Kasumi-1 (cell line): ENCODE results near the gene CIB2.

Source experiments
- DNase-seq, 2 experiments: peaks; one replicate each; lab custom pipeline; 2025; lab: John Stamatoyannopoulos, UW

Gene CIB2

DNA sequence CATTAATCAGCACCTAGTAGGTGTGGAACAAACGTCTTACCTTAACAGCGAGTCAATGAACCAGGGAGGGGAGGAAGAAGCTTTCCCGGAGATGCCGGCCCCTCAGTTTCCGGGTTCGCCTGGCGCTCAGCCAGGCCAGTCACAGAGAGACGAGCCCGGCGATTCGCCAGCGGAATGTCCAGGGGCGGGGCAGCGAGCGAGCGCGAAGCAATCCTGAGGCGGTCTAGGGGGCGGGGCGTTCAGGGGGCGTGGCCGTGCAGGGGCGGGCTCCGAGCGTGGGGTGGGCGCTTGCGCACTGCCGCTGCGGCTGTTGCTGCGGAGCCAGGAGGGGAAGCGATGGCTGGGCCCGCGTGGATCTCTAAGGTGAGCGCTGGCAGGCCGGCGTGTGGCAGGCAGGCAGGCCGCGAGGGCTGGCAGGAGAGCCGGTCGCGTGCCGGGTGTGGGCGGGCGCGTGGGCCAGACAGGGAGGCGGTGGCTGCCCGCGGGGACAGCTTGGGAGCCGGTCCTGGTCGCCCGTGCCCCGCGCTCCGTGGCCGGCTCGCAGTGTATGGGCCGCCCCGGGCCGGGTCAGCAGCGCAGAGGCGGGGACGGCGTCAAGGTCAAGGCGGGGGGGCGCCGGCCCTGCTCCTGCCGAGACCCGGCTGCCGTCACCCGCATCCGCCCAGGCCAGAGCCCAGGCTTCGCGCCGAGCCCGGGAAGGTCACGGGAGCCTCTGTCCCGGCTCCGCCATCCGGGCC lies 18.0 kb upstream of the CIB2 start, which contains the start of gene IDH3A:
TSS of gene IDH3A (plus strand) at position 295 of the 737 bp plus-strand sequence. CDS start at position 337, 42 bp downstream.
- peak; percentile 93 to 95 for DNase-seq

GRCh38 chr15:78148392-78149067 lies 17.3 kb upstream of the CIB2 start:
- no peak for DNase-seq

DNA sequence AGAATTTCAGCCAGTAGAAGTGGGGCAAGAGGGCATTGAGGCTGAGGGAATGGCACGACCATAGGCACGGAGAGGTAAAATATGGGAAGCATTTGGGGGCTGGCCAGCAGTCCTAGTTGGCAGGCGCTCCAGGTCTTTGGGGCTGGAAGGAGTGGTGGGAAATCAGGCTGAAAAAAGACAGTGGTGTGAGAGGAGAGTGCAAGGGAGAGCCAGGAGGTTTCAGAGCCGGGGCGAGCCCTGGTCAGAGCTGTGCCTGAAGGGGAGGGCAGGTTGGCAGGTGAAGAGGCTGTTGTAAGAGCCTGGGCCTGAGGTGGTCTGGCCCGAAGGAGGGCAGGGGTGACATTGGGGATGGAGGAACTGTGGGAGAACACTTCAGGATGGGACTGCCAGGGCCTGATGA lies 16.3 kb upstream of the CIB2 start:
- DNase-seq, result no peak

GRCh38 chr15:78146425-78147154 lies 15.3 kb upstream of the CIB2 start:
- no peak for DNase-seq

GRCh38 chr15:78142332-78142731 lies 11.1 kb upstream of the CIB2 start:
- DNase-seq, result no peak

DNA sequence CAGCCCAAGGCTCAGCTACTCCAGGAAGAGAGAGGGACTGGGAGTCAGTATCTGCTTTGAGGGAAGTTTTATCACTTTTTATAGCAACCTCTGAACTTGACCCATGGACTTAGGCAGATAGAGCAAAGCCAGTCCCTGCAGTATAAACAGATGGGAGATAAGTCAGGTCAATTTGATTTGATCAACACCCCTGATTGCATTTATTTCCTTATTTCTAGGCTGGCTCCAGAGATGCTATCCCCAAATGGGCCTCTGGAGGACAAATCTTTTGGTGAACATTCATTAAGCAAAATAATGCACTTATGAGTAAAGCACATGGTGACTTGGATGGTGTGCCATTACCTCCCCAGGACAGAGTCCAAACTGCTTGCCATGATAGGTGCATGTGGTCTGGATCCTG lies 9.0 kb upstream of the CIB2 start:
- peak in 1 of 2 experiments; percentile 4 for DNase-seq

DNA sequence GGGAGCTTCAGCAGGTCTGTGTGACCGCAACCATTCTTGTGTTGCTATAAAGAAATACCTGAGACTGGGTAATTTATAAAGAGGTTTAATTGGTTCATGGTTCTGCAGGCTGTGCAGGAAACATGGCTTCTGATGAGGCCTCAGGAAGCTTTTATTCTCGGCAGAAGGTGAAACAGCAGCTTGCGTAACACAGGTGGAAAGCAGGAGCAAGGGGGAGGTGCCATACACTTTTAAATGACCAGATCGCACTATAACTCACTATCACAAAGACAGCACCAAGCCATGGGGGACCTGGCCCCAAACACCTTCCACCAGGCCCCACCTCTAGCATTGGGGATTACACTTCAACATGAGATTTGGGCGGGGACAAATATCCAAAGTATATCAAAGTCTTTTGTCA lies 8.3 kb upstream of the CIB2 start:
- no peak for DNase-seq

GRCh38 chr15:78133801-78134200 lies 2.6 kb upstream of the CIB2 start:
- DNase-seq, result no peak

GRCh38 chr15:78130466-78131294 lies 565 bp downstream of the CIB2 start:
- no peak for DNase-seq

GRCh38 chr15:78129751-78130287 lies 1.4 kb downstream of the CIB2 start:
- no peak for DNase-seq

GRCh38 chr15:78129077-78129750 lies 2.0 kb downstream of the CIB2 start:
- DNase-seq, result no peak

DNA sequence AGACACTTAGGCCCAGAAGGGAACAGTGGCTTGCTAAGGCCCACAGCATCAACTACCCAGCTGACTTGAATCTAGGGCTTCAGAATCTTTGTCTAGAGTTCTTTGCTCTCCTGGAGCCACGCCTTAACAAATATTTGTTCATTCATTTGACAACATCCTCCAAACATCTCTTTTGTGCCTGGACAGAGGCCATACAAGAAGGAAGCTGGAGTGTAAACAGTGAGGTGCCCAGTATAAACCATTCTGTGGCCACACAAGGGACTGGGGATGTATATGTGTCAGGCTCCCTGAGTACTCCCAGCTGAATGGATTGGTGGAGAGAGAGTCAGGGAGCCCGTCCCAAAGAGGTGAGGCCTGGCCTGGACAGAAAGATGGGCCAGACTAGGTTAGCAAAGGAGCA lies 3.4 kb downstream of the CIB2 start:
- DNase-seq, result no peak

- DNase-seq, result no peak
Measured at GRCh38 chr15:78125267-78125666, 6.0 kb downstream of the CIB2 start.

- DNase-seq, result no peak
Measured at GRCh38 chr15:78120523-78120922, 10.7 kb downstream of the CIB2 start.

DNA sequence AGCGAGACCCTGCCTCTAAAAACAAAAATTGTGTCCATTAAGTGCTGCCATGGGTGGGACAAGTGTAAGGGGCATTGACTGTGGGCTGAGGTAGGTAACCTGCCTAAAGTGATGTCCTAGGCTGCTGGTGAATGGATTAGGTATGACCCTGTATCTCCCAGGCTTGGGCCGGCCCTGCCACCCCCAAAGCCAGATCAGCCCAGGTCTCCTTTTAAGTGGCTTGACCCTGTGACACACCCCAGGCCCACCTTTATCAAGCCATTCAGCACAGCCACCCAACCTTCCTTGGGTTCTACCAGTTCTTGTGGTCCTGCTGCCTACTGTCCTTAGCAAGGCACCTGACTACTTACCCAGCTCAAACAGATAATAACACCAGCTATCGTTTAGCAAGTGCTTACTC lies 18.7 kb downstream of the CIB2 start:
- DNase-seq, result no peak

DNA sequence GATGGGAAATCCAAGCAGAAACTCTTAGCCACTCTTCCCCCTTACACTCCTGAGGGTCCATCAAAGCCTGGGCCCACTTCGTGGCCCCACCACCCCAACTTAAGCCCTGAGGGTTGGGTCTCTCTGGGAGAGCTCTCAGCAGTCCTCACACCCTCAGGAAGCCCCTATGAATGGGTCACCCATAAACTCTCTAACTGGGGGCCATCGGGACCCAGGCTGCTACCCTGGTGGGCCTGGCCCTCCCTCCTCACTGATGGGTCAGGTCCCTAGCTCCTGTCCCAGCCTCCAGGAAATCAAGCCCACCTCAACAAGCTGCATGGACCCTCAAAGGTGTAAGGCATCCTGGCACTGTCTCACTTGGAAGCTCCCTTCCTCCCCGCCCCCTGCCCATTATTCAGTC lies 19.5 kb downstream of the CIB2 start:
- DNase-seq, result no peak

- DNase-seq, result no peak
Measured at GRCh38 chr15:78110916-78111475, 20.2 kb downstream of the CIB2 start.

DNA sequence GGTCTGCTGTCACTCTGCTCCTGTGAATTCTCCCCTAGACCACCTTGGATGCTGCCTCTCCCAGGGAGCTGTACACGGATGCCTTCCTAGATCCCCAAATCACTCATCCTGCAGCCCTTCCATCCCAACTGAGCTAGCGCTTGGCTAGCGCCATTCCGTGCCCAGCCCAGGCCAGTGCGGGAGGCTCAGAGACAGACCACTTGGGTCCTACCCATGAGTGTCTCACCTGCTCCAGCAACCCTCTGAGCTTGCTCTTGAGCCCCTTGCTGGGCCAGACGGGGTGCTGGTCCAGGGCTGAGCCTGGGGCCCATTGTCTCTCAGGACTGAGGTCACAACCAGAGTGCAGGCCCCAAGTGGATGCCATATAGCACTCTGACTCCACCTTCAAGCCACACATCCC lies 21.1 kb downstream of the CIB2 start:
- no peak for DNase-seq

GRCh38 chr15:78109156-78109555 lies 22.1 kb downstream of the CIB2 start:
- no peak for DNase-seq

DNA sequence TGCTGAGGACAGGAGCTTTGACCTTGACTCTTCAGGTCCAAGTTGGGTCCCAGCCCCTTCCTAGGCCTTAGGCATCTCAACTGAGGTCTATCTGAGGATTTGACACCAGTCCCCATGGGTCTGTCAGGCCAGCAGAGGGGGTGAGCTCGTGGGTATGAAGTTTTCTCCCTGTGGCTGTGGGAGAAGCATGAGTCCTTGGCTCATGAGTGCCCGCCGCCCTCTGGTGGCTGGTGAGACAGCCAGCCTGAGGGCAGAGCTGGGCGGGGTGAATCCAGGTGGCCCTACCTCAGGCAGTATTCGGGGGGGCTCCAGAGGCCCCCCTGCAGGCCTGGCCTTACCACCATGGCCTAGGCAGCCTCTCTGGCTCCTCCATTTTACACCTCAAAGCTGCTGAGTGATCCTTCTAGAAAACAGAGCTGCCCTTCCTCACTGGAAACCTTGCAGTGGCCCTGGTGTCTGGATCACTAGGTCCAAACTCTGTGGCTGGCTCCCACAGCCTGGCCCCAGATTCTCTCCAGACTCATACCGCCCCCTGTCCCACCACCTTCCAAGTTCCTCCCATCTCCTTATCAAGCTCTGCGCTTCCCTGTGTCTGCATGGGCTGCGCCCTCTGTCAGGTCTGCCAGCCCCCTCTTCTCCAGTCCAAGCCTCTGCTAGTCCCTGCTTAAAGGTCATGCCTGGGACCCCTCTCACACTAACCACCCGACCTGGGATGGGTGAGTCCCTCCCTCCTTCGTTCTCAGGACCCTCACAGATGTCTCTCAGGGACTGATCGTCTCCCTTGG lies 22.8 kb downstream of the CIB2 start:
- peak; percentile 86 to 87 for DNase-seq
